Neuronal stem cell (in vitro differentiated cells): ENCODE data around the gene RIPOR2.

Source experiments
- DNase-seq: peaks from one replicate; pipeline ENCODE4 v3.0.0-alpha.2; 2013; ENCODE audit warnings: low spot score
- H2AFZ ChIP-seq: one replicate; pipeline ENCODE4 v1.6.1; 2013; ENCODE audit warnings: mild to moderate bottlenecking, low read length, inconsistent platforms
- H2AK5ac ChIP-seq: 2 replicates; pipeline ENCODE4 v1.6.1; 2013; ENCODE audit warnings: low read depth, mild to moderate bottlenecking, inconsistent platforms, low read length, moderate library complexity, mixed read lengths
- H2BK120ac ChIP-seq: 2 replicates; pipeline ENCODE4 v1.6.1; 2013; ENCODE audit warnings: low read depth, mild to moderate bottlenecking, inconsistent platforms, low read length, moderate library complexity, mixed read lengths
- H2BK12ac ChIP-seq: one replicate; pipeline ENCODE4 v1.6.1; 2013; ENCODE audit warnings: low read length, inconsistent platforms
- H2BK15ac ChIP-seq: 2 replicates; pipeline ENCODE4 v1.6.1; 2013; ENCODE audit warnings: mild to moderate bottlenecking, low read length, inconsistent platforms, mixed read lengths
- H2BK5ac ChIP-seq: one replicate; pipeline ENCODE4 v1.6.1; 2013; ENCODE audit warnings: inconsistent platforms, mild to moderate bottlenecking, low read length, moderate library complexity
- H3K14ac ChIP-seq: one replicate; pipeline ENCODE4 v1.6.1; 2013; ENCODE audit warnings: low read length, inconsistent platforms
- H3K18ac ChIP-seq: 2 replicates; pipeline ENCODE4 v1.6.1; 2013; ENCODE audit warnings: low read length, inconsistent platforms
- H3K23ac ChIP-seq: 2 replicates; pipeline ENCODE4 v1.6.1; 2013; ENCODE audit warnings: low read depth, mild to moderate bottlenecking, mixed read lengths, low read length, inconsistent platforms; ENCODE audit not compliant: poor library complexity
- H3K27ac ChIP-seq: replicated peaks from 3 replicates; pipeline ENCODE4 v1.5.1; 2013; ENCODE audit warnings: low read length, inconsistent platforms
- H3K27me3 ChIP-seq, 3 experiments: 2 replicates each; pipeline ENCODE4 v1.6.1; 2013; ENCODE audit warnings: low read length in 3 of 3, mild to moderate bottlenecking in 2 of 3, inconsistent platforms in 1 of 3, low read depth in 1 of 3, mixed read lengths in 1 of 3, moderate library complexity in 1 of 3; ENCODE audit not compliant: control insufficient read depth in 3 of 3, insufficient read depth in 3 of 3
- H3K36me3 ChIP-seq, 2 donors: replicated peaks in 1 of 2; 2 replicates each; pipeline ENCODE4 v1.6.1; 2013; ENCODE audit warnings: low read length in 2 of 2; ENCODE audit not compliant: control insufficient read depth in 2 of 2, insufficient read depth in 2 of 2
- H3K4ac ChIP-seq: 2 replicates; pipeline ENCODE4 v1.6.1; 2013; ENCODE audit warnings: inconsistent platforms, mild to moderate bottlenecking, low read length, moderate library complexity
- H3K4me1 ChIP-seq, 2 donors: 1 replicate in 1 of 2; 2 replicates in 1 of 2; pipeline ENCODE4 v1.6.1; 2013; ENCODE audit warnings: low read length in 2 of 2, low read depth in 1 of 2; ENCODE audit not compliant: control insufficient read depth in 2 of 2, insufficient read depth in 1 of 2
- H3K4me2 ChIP-seq: one replicate; pipeline ENCODE4 v1.6.1; 2013; ENCODE audit warnings: mild to moderate bottlenecking, low read length, inconsistent platforms; ENCODE audit not compliant: insufficient read depth, poor library complexity, severe bottlenecking
- H3K4me3 ChIP-seq, 2 donors: 2 replicates each; pipeline ENCODE4 v1.5.1; 2013; ENCODE audit warnings: low read length in 2 of 2, mild to moderate bottlenecking in 2 of 2, inconsistent platforms in 1 of 2, moderate library complexity in 1 of 2
- H3K79me1 ChIP-seq: one replicate; pipeline ENCODE4 v1.6.1; 2013; ENCODE audit warnings: low read depth, mild to moderate bottlenecking, inconsistent platforms, low read length, moderate library complexity
- H3K9ac ChIP-seq: one replicate; pipeline ENCODE4 v1.6.1; 2013; ENCODE audit warnings: mild to moderate bottlenecking, low read depth, low read length, inconsistent platforms; ENCODE audit not compliant: poor library complexity
- H3K9me3 ChIP-seq, 2 donors: replicated peaks in 1 of 2; 2 replicates each; pipeline versions ENCODE3 to v1.6.1; 2013; ENCODE audit warnings: low read length in 2 of 2, mild to moderate bottlenecking in 2 of 2, inconsistent platforms in 1 of 2, low read depth in 1 of 2, mixed read lengths in 1 of 2, moderate library complexity in 1 of 2; ENCODE audit not compliant: control insufficient read depth in 2 of 2, insufficient read depth in 1 of 2
- H4K8ac ChIP-seq: one replicate; pipeline ENCODE4 v1.6.1; 2013; ENCODE audit warnings: low read depth, mild to moderate bottlenecking, inconsistent platforms, low read length, moderate library complexity
- H4K91ac ChIP-seq: one replicate; pipeline ENCODE4 v1.6.1; 2013; ENCODE audit warnings: low read length, low read depth, mild to moderate bottlenecking, inconsistent platforms; ENCODE audit not compliant: poor library complexity
- WGBS, 2 donors: extraction: QIAGEN DNeasy Blood & Tissue Kit; methylation state at CpG; one replicate each; pipeline ENCODE4 v1.1.7; 2013; ENCODE audit warnings: missing lambda C conversion rate in 2 of 2, mixed read lengths in 1 of 2; ENCODE audit not compliant: insufficient read length in 2 of 2, insufficient replicate concordance in 1 of 2; ENCODE audit errors: extremely low coverage in 2 of 2; 5-methylcytosine and 5-hydroxymethylcytosine counted together

Gene RIPOR2

DNA sequence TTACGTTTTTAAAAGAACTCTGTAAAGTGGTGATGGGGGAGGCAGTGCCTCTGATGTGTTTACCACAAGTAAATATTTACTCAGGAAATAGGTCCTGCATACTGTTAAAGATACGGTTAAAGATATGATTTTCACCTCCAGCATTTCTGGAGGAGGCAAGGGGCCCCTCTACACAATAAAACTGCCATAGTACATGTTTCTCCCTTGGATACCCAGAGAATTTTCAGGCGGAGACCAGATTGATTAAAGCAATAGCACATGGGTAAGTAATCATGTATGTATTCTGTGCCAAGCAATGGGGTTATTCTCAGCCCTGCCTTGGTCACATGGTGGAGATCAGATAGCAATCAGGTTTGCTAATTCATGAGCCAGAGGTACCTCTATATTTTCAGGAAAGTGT is 9.6 kb downstream of the RIPOR2 start:
- no peak overlapping the region for H2BK5ac ChIP-seq
- no peak overlapping the region for H3K27ac ChIP-seq
- no peak overlapping the region for H3K4ac ChIP-seq
- no peak overlapping the region for H2BK15ac ChIP-seq
- H2BK12ac ChIP-seq, result no peak overlapping the region
- H4K91ac ChIP-seq, result no peak overlapping the region
- H2BK120ac ChIP-seq, result no peak overlapping the region
- no peak overlapping the region for H3K4me3 ChIP-seq
- H3K9me3 ChIP-seq, result peaks cover 0 to 1% of the 10 kb centered on the region in 2 donors
- no peak for DNase-seq
- H3K4me1 ChIP-seq, result peaks cover 10 to 40% of the 10 kb centered on the region in 2 donors
- H3K79me1 ChIP-seq, result no peaks in the 10 kb centered on the region
- H4K8ac ChIP-seq, result no peak overlapping the region
- H3K36me3 ChIP-seq, result no peaks in the 10 kb centered on the region
- H3K18ac ChIP-seq, result no peak overlapping the region
- WGBS, 2 donors, result no CpG with 5 or more reads among the region's 3 CpGs
- H2AFZ ChIP-seq, result no peak overlapping the region
- no peaks in the 10 kb centered on the region for H3K27me3 ChIP-seq
- H3K9ac ChIP-seq, result no peak overlapping the region
- H3K14ac ChIP-seq, result no peak overlapping the region
- H2AK5ac ChIP-seq, result no peak overlapping the region
- H3K23ac ChIP-seq, result no peak overlapping the region
- H3K4me2 ChIP-seq, result no peak overlapping the region

DNA sequence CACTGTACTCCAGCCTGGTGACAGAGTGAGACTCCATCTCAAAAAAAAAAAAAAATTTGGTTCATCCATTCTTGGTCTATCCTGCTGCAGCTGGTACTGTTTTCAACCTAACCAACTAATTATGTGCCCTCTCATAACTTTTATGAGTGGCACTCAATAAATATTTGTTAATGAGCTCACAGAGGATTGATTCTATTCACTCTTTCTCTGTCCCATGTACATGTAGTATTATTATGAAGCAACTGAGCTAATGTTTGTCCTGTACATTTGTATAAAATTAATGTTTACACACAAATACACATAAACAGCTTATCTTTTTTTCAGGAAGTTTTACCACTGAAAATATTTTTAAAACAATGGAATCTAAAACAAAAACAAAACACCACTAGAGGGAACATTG is 10.1 kb downstream of the RIPOR2 start:
- DNase-seq, result no peak
- Histone ChIP-seq H4K8ac (no peak overlapping the region), H3K9ac (no peak overlapping the region), H3K18ac (no peak overlapping the region), H3K23ac (no peak overlapping the region), H3K4me2 (no peak overlapping the region), H2BK12ac (no peak overlapping the region), H2BK15ac (no peak overlapping the region), H2AFZ (no peak overlapping the region), H3K36me3 (no peaks in the 10 kb centered on the region), H3K27me3 (no peaks in the 10 kb centered on the region), H3K27ac (no peak overlapping the region), H3K9me3 (peaks cover 0 to 1% of the 10 kb centered on the region in 2 donors), H2BK5ac (no peak overlapping the region), H3K4ac (no peak overlapping the region), H2AK5ac (no peak overlapping the region), H3K4me3 (no peak overlapping the region), H3K79me1 (no peaks in the 10 kb centered on the region), H3K14ac (no peak overlapping the region), H2BK120ac (no peak overlapping the region), H4K91ac (no peak overlapping the region), H3K4me1 (peaks cover 10 to 35% of the 10 kb centered on the region in 2 donors)

- no peak overlapping the region for H3K23ac ChIP-seq
- H2BK15ac ChIP-seq, result no peak overlapping the region
- peaks cover 0 to 1% of the 10 kb centered on the region in 2 donors for H3K9me3 ChIP-seq
- H3K4me2 ChIP-seq, result no peak overlapping the region
- H3K36me3 ChIP-seq, result no peaks in the 10 kb centered on the region
- DNase-seq, result no peak
- no peak overlapping the region for H2BK12ac ChIP-seq
- WGBS, 2 donors, result no CpG with 5 or more reads among the region's 2 CpGs
- no peak overlapping the region for H2AK5ac ChIP-seq
- H3K79me1 ChIP-seq, result no peaks in the 10 kb centered on the region
- H3K4me1 ChIP-seq, result peaks cover 7 to 34% of the 10 kb centered on the region in 2 donors
- H3K18ac ChIP-seq, result no peak overlapping the region
- H2AFZ ChIP-seq, result peak overlapping the region; percentile 43
- no peak overlapping the region for H3K27ac ChIP-seq
- no peak overlapping the region for H3K14ac ChIP-seq
- no peak overlapping the region for H3K4ac ChIP-seq
- no peak overlapping the region for H4K8ac ChIP-seq
- no peaks in the 10 kb centered on the region for H3K27me3 ChIP-seq
- H3K4me3 ChIP-seq, result no peak overlapping the region
- H2BK120ac ChIP-seq, result no peak overlapping the region
- H2BK5ac ChIP-seq, result no peak overlapping the region
- H4K91ac ChIP-seq, result no peak overlapping the region
- no peak overlapping the region for H3K9ac ChIP-seq
Observed at GRCh38 chr6:24924580-24925356, 11.0 kb downstream of the RIPOR2 start.

- H4K91ac ChIP-seq, result no peak overlapping the region
- no peaks in the 10 kb centered on the region for H3K36me3 ChIP-seq
- no peak overlapping the region for H2BK120ac ChIP-seq
- peaks cover 15 to 37% of the 10 kb centered on the region in 2 donors for H3K4me1 ChIP-seq
- H2BK5ac ChIP-seq, result no peak overlapping the region
- H3K27ac ChIP-seq, result no peak overlapping the region
- no peak overlapping the region for H2BK12ac ChIP-seq
- H2AFZ ChIP-seq, result peak overlapping the region; percentile 43
- no peak overlapping the region for H3K23ac ChIP-seq
- H3K14ac ChIP-seq, result no peak overlapping the region
- H2BK15ac ChIP-seq, result no peak overlapping the region
- no peaks in the 10 kb centered on the region for H3K79me1 ChIP-seq
- WGBS, 2 donors, result no CpG with 5 or more reads among the region's 8 CpGs
- H4K8ac ChIP-seq, result no peak overlapping the region
- H3K4me2 ChIP-seq, result no peak overlapping the region
- peak overlapping the region in 1 of 2 donors; percentile 5 for H3K4me3 ChIP-seq
- DNase-seq, result no peak
- no peak overlapping the region for H3K9ac ChIP-seq
- no peak overlapping the region for H2AK5ac ChIP-seq
- H3K4ac ChIP-seq, result no peak overlapping the region
- peaks cover 0 to 1% of the 10 kb centered on the region in 2 donors for H3K9me3 ChIP-seq
- H3K18ac ChIP-seq, result no peak overlapping the region
- H3K27me3 ChIP-seq, result no peaks in the 10 kb centered on the region
Observed at GRCh38 chr6:24923885-24924401, 11.8 kb downstream of the RIPOR2 start.
